ENCODE measurements around the gene COLEC11.

DNA sequence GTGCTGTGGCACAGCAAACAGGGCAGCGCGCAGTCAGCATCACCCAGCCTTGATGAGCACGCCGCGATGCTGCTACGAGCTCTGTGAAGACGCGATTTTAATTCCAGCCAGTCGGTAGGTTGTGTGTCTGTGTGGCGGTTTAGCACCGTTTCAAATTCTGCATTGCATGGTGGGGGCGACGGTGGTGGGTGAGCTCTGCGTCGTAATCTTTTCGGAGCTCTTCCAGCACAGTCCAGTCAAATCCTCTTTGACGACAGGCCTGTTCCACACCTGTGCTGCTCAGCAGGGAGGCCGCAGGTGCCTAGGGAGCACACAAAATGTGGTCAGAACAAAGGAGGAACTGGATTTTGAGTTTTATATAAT is 71.7 kb downstream of the COLEC11 start:
- no peak for TF ChIP-seq CTCF (IDR thresholded peaks at IDR 0.05)
- TF ChIP-seq POLR2A (IDR thresholded peaks at IDR 0.05) = no peak

All from adrenal gland (tissue), 5 donors.